NCI-H2196 (cell line): ENCODE results near the gene DNAJC5.

Experiments
- DNase-seq: peaks from one replicate; lab custom pipeline; 2025; ENCODE audit not compliant: unreplicated experiment; lab: John Stamatoyannopoulos, UW

DNAJC5 gene

GRCh38 chr20:63939061-63939935 is 44.4 kb downstream of the DNAJC5 start:
- DNase-seq = no peak

- DNase-seq = no peak
These were observed 45.1 kb downstream of the DNAJC5 start for GRCh38 chr20:63940071-63940471.

GRCh38 chr20:63940472-63941266 is 45.7 kb downstream of the DNAJC5 start:
- no peak for DNase-seq

GRCh38 chr20:63941282-63942081 is 46.6 kb downstream of the DNAJC5 start:
- no peak for DNase-seq

- DNase-seq = no peak
These were observed 47.5 kb downstream of the DNAJC5 start for GRCh38 chr20:63942250-63942951.

GRCh38 chr20:63942969-63943807 is 48.3 kb downstream of the DNAJC5 start:
- no peak for DNase-seq

GRCh38 chr20:63943808-63944077 is 48.8 kb downstream of the DNAJC5 start:
- no peak for DNase-seq

GRCh38 chr20:63944078-63944941 is 49.4 kb downstream of the DNAJC5 start:
- DNase-seq = no peak

- no peak for DNase-seq
These were observed 50.2 kb downstream of the DNAJC5 start for GRCh38 chr20:63945031-63945658.

GRCh38 chr20:63945921-63946920 is 51.3 kb downstream of the DNAJC5 start:
- DNase-seq = no peak

GRCh38 chr20:63946986-63947637 is 52.2 kb downstream of the DNAJC5 start:
- DNase-seq = no peak

GRCh38 chr20:63947638-63948456 is 52.9 kb downstream of the DNAJC5 start:
- no peak for DNase-seq

GRCh38 chr20:63950701-63951397 is 55.9 kb downstream of the DNAJC5 start:
- DNase-seq = no peak

GRCh38 chr20:63951398-63952209 is 56.7 kb downstream of the DNAJC5 start:
- DNase-seq = no peak

- DNase-seq = no peak
These were observed 57.2 kb downstream of the DNAJC5 start for GRCh38 chr20:63952210-63952535.
